PC-9 (cell line): ENCODE data around the gene NLRP7.

Experiments
- EZH2 ChIP-seq: fragments of 200-600 bp; sonication (generic); IDR thresholded peaks from 2 replicates; pipeline ENCODE4 v1.8.0; 2017; ENCODE audit warnings: antibody characterized with exemption, low read depth
- TF ChIP-seq, protein P1 (sequence below): fragments of 200-600 bp; sonication (generic); conservative IDR thresholded peaks from 2 replicates; pipeline ENCODE4 v1.6.1; 2017; ENCODE audit warnings: mixed run types, antibody characterized with exemption, mild to moderate bottlenecking, moderate library complexity

DNA sequence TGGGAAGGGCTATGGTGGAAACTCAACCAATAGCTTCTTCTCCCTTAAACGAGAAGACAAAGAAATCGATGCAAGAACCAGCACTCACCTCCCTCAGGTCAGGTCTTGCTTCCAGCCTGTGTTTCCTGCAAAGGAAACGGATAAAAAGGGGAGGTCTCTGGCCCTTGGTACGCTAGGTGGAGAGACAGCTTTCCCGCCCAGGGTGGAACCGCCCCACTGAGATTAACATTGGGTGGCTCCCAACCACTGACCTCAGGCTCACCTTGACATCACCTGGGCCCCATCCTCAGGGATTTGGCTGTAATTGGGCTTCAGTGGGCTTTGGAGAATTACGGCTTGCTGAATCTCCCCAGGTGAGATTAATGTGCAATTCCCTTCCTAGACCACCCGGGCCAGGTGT lies at the start of gene NLRP7:
- TF ChIP-seq, protein P1, sequence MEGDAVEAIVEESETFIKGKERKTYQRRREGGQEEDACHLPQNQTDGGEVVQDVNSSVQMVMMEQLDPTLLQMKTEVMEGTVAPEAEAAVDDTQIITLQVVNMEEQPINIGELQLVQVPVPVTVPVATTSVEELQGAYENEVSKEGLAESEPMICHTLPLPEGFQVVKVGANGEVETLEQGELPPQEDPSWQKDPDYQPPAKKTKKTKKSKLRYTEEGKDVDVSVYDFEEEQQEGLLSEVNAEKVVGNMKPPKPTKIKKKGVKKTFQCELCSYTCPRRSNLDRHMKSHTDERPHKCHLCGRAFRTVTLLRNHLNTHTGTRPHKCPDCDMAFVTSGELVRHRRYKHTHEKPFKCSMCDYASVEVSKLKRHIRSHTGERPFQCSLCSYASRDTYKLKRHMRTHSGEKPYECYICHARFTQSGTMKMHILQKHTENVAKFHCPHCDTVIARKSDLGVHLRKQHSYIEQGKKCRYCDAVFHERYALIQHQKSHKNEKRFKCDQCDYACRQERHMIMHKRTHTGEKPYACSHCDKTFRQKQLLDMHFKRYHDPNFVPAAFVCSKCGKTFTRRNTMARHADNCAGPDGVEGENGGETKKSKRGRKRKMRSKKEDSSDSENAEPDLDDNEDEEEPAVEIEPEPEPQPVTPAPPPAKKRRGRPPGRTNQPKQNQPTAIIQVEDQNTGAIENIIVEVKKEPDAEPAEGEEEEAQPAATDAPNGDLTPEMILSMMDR = no peak
- no peak for TF ChIP-seq EZH2
